ENCODE measurements around the gene C1QL4.

DNA sequence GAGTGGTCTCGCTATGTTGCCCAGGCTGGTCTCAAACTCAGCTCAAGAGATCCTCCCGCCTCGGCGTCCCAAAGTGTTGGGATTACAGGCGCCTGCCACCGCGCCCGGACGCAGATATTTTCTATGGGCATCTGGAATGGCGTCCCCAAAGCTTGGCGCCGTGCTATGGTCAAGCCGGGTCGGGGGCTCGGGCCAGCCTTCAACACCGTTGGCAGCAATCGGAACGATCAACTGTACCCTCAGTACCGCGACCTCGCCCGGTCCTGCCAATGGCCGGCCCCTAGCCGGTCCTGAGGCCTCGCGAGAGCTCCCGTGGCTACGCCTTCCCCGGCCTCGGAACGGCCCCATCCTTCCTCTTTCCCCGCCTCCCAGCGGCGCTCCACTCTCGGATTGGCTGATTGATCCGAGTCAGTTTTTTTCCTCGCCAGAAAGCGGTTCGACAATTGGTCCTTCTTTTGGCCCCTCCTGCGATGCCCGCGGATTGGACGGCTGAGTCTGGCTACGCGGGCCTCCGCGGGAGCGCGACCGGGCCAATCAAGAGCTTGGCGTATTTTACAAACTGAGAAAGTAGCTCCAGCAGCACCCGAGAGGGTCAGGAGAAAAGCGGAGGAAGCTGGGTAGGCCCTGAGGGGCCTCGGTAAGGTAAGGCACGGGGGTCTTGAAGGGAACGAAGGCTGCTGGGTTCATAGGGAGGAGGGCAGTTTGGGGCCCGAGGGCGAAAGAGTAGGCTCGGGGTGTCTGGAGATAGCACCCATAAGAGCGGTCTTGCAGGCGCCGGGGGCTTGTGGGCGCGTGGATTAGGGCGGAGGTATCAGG is 14.1 kb downstream of the C1QL4 start, which contains the start of gene TROAP:
- TF ChIP-seq, protein P1, sequence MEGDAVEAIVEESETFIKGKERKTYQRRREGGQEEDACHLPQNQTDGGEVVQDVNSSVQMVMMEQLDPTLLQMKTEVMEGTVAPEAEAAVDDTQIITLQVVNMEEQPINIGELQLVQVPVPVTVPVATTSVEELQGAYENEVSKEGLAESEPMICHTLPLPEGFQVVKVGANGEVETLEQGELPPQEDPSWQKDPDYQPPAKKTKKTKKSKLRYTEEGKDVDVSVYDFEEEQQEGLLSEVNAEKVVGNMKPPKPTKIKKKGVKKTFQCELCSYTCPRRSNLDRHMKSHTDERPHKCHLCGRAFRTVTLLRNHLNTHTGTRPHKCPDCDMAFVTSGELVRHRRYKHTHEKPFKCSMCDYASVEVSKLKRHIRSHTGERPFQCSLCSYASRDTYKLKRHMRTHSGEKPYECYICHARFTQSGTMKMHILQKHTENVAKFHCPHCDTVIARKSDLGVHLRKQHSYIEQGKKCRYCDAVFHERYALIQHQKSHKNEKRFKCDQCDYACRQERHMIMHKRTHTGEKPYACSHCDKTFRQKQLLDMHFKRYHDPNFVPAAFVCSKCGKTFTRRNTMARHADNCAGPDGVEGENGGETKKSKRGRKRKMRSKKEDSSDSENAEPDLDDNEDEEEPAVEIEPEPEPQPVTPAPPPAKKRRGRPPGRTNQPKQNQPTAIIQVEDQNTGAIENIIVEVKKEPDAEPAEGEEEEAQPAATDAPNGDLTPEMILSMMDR (optimal IDR thresholded peaks at IDR 0.05 in 1 of 3, IDR thresholded peaks at IDR 0.05 in 1 of 3, conservative IDR thresholded peaks at IDR 0.05 in 1 of 3; ENCODE audit: extremely low read depth in 1 of 3, insufficient read depth in 2 of 3, low read length in 3 of 3), result no peak
- TF ChIP-seq EZH2 (IDR thresholded peaks at IDR 0.05; ENCODE audit: low read length), result no peak

Data from keratinocyte (primary cell).